NOMO-1 (cell line): ENCODE results near the gene PRICKLE4.

Experiments
- DNase-seq, 2 experiments: peaks; one replicate each; lab custom pipeline; 2025; ENCODE audit not compliant: unreplicated experiment in 2 of 2; lab: John Stamatoyannopoulos, UW

PRICKLE4 gene

DNA sequence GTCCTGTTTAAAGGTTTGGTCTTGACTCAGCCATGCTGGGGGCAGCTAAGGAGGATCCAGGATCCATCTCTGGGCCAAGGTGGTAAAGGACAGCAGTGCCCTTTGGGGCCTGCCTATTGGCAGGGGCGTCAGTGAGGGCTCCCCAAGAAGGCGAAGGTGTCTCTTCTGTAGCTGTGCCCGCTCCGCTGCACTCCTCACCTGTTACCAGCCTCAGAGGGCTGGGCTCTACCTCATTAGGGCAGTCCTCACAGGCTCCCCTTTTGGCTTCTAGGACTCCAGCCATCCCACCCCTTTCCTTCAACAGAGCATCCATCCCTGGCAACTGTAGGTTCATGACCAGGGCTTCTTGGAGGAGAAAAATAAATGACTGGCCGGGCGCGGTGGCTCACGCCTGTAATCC is 11.2 kb upstream of the PRICKLE4 start:
- DNase-seq = no peak

DNA sequence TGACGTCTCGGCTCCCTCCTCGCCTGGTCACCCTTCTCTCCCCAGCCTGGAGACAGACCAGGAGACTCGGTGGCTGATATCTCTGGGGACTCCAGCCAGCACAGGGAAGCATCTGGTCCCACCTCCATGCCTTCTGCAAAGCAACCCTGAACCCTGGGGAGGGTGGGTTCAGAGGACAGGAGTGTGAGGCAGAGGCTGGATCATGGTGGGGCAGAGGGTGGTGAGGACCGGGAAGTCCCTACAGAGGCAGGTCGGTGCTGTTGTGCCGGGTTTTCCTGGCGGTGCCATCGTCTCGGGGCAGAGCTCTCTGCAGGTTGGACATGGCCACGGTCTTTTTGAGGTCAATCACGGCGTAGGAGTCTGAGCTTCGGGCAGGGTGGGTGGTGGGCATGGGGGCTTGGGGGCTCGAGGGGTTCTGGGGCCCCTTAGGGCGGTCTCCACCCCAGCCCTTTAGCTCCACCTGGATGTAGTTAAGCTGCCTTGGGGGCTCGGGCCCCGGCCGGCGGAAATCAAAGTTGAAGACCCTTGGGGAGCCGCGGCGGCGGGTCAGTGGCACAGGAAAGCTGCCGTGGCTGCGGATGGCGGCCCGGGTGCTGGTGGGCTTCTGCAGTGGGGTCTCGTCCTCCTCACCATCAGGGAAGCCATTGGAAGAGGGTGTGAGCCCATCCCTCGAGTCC is 10.1 kb upstream of the PRICKLE4 start:
- no peak for DNase-seq

DNA sequence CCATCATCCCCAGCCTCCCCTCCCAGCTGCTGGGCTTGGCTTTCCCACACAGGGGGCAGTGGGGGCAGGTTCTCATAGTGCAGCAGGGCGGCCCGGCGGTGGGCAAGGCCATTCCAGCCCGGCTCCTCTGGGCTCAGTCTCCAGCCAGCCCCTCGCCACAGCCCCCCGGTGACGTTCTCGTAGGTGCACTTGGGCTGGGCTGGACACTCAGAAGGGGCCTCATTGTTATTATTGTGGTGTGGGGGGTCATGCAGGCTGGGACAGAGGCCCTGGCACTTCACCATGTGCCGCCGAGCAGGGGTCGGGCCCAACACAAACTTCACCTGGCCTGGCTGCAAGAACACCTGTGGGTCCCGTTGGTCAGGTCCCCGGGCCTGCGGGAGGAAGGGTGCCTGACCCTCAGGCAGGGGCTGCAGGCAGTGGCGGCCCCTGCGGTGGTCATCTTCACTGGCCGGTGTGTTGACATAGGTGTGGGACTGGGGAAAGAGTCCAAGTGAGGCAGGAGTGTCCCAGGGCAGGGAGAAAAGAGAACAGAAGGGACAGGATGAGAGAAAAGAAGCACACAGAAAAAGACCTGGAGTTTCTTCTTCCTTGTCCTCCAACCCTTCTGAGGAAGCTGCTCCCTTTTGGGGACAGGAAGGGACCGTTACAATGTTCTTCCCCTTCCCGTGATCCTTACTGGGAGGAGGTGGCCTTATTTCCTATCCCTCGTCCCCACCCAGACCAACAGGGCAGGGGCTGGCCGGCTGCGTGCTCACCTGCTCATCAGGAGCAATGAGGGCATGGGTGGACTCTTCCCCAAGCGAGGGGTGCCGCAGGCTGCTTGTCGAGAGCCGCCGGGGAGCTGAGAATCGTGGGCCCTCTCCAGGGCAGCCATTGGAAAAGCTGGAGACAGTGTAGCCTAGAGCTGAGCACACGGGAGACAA is 9.3 kb upstream of the PRICKLE4 start:
- no peak for DNase-seq

GRCh38 chr6:41774841-41775240 is 5.7 kb upstream of the PRICKLE4 start:
- DNase-seq = no peak

- no peak for DNase-seq
Observed at GRCh38 chr6:41775293-41775882, 5.2 kb upstream of the PRICKLE4 start.

- DNase-seq = peak; percentile 27 to 70
Observed at GRCh38 chr6:41777551-41778285, 2.9 kb upstream of the PRICKLE4 start.

- DNase-seq = no peak
Observed at GRCh38 chr6:41778895-41779294, 1.7 kb upstream of the PRICKLE4 start.

GRCh38 chr6:41779336-41779735 is 1.2 kb upstream of the PRICKLE4 start:
- no peak for DNase-seq

GRCh38 chr6:41779788-41780550 is 613 bp upstream of the PRICKLE4 start, which contains the start of gene FRS3:
TSS of gene FRS3 (minus strand) at chr6:41779900. CDS start at chr6:41776987, 2,913 bp downstream.
- peak; percentile 87 to 94 for DNase-seq

- DNase-seq = no peak
Observed at GRCh38 chr6:41781366-41781730, 766 bp downstream of the PRICKLE4 start.

DNA sequence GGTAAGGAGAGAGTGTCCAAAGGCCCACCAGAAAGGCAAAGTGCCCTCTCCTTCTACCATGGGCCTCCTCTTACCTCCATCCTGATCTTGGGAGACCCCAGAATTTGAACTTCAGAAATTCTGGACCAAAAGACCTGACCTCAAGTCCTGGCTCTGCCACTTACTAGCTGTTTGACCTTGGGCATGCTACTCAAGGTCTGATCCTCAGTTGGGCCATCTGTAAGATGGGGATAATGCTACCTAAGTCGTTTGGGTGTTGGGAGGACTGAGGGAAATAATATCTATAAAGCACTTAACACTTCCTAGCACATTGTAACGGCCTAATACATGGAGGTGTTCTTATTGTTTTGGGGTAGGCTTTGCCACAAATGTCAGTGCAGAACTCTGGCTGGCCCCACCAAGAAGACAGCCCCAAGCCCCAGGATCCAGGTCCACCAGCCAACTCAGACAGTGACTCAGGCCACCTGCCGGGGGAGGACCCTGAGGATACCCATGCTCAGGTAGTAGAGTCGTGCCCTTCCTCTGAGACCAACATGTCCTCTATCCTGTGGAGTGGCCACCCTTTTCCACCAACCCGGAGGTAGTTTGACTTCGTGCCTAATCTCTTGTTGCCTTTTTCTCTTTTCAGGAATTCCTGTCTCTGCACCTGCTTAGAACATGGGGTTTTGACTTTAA is 2.7 kb downstream of the PRICKLE4 start:
- no peak for DNase-seq

GRCh38 chr6:41784581-41785171 is 4.1 kb downstream of the PRICKLE4 start:
- DNase-seq = peak; percentile 86 to 90

- no peak for DNase-seq
Observed at GRCh38 chr6:41785254-41785653, 4.7 kb downstream of the PRICKLE4 start.

- DNase-seq = no peak
Observed at GRCh38 chr6:41785689-41786450, 5.3 kb downstream of the PRICKLE4 start.

DNA sequence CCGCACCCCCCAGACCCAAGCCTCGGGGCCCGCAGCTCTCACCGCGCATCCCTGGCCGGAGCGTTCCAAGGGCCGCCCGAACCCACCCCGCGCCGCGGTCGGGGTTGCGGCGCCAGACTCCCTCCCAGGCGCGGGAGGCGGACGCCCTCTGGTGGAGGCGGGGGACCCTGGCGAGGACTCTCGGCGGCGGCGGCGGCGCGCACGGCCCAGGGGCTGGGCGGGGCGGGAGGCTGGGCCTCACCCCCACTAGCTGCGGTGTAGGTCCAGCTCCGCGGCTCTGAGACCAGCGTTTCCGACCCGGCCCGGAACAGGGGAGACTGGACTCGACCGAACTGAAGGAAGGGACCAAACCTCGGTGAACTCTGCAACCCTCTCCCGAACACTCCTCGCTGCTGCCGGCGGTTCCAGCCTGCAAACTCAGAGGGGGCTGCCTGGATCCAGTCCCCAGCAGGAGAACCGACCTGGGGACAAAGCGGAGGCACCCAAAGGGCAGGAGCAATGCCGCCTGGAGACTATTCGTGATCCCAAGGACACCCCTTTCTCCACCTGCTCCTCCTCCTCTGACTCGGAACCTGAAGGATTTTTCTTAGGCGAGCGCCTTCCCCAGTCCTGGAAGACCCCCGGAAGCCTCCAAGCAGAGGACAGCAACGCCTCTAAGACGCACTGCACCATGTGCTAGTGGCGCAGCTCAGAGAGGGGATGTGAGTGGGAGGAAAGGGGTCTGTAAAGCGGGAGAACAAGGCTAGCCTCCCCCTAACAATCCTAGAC is 6.1 kb downstream of the PRICKLE4 start:
- peak; percentile 69 to 80 for DNase-seq

DNA sequence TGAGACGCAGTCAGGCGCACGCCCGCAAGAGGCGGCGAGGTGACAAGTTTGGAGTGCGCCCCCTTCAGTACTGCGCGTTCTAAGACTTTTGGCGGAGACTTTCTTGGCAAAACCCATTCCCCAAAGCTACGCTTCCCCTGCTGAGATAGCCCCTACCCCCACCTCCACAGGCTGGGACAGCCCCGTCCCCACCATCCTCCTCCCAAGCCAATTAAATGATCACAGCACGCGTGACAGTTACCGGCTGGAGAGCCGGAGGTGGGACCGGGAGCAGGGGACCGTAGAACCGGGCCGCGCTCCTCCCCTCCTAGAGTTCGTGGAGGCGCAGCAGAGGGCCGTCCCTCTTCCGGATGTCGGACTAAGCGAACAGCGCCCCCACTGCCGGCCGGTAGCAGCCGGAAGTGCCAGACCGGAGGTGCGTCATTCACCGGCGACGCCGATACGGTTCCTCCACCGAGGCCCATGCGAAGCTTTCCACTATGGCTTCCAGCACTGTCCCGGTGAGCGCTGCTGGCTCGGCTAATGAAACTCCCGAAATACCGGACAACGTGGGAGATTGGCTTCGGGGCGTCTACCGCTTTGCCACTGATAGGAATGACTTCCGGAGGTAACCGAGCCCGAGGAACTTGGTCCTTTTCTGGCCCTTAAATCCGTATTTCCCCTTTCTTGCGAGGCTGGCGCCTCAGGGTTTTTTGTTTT is 6.8 kb downstream of the PRICKLE4 start, which contains the start of gene TOMM6:
Gene TOMM6, plus strand, starts transcription at position 476 of the 699 bp plus-strand sequence. Its CDS starts 4 bp downstream, at position 480.
- peak; percentile 89 to 93 for DNase-seq

DNA sequence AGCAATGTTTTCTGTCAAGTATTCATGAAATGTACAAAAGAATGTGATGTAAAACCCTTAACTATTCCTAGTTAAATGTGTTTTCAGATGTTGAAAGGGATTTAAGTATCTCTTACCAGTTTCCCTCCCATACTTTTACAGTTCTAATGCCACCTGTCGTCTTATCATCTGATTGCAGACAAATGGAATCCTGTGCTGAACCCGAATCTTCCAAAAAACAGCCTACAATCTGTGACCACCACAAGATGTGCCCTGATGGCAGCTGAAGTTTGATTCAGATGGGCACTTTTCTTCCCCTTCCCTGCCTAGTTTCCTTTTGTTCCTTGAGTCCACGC is 8.8 kb downstream of the PRICKLE4 start:
- DNase-seq = no peak
